ENCODE measurements around the gene HBS1L. TPM values are rescaled to one million over a fixed set of nuclear protein-coding genes. Genes with fewer than 3 reads are reported as not detected.

Gene HBS1L
- total RNA-seq, 2 experiments from 2014 or later, result 82.9 to 93.1 TPM

DNA sequence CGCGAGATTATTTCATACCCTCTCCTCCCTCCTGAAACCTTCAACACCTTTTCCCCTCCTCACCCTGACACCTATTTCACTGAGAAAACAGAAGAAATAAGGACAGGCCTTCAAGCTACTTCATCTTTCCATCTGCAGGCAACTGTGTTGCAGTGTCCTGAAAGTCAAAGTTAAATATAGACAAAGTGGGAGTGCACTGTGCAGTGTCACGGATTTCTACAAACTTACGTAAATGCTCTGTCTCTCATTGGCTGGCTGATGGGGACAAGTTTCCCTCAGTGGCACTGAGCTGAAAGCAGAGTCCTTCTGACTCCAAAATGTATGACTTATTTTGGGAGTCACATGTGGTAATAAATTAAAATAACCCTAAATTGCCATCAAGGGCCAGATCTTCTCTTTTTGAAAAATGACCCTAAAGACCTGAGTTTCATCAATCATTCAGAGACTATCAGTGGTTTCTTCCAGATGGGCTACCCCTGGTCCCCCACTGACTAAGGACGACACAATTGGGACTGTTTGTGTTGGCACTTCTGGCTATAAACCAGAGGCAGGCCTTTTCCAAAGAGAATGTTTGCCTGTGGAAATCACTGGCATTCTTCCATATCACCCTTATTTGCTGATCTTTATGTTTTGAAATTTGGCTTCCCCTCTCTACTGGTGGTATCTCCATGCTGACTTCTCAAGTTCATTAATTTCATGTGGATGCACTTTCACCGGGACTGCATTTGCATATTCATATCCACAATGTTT lies 126.3 kb downstream of the HBS1L start:
- intact Hi-C loops (cut with micrococcal nuclease; ENCODE audit: unreplicated experiment), result no loop called here
- Histone ChIP-seq H2AFZ (ENCODE audit: low read length) (no peak overlapping the region), H3K79me2 (ENCODE audit: insufficient read depth, low read depth, low read length) (no peaks in the 10 kb centered on the region), H3K4me1 (ENCODE audit: insufficient read depth, low read length, poor library complexity, severe bottlenecking) (no peaks in the 10 kb centered on the region), H3K27ac (ENCODE audit: low read depth, low read length, poor library complexity, severe bottlenecking) (no peak overlapping the region), H3K9me3 (ENCODE audit: low read length) (no peaks in the 10 kb centered on the region), H3K9me2 (ENCODE audit: insufficient read depth, low read length) (no peaks in the 10 kb centered on the region), H3K4me2 (ENCODE audit: low read length) (no peak overlapping the region), H4K20me1 (ENCODE audit: insufficient read depth, low read length) (no peaks in the 10 kb centered on the region), H3K4me3 (ENCODE audit: low read depth, low read length, poor library complexity, severe bottlenecking) (no peak overlapping the region), H3K36me3 (ENCODE audit: insufficient read depth, low read length) (no peaks in the 10 kb centered on the region)
- TF ChIP-seq, protein P1, sequence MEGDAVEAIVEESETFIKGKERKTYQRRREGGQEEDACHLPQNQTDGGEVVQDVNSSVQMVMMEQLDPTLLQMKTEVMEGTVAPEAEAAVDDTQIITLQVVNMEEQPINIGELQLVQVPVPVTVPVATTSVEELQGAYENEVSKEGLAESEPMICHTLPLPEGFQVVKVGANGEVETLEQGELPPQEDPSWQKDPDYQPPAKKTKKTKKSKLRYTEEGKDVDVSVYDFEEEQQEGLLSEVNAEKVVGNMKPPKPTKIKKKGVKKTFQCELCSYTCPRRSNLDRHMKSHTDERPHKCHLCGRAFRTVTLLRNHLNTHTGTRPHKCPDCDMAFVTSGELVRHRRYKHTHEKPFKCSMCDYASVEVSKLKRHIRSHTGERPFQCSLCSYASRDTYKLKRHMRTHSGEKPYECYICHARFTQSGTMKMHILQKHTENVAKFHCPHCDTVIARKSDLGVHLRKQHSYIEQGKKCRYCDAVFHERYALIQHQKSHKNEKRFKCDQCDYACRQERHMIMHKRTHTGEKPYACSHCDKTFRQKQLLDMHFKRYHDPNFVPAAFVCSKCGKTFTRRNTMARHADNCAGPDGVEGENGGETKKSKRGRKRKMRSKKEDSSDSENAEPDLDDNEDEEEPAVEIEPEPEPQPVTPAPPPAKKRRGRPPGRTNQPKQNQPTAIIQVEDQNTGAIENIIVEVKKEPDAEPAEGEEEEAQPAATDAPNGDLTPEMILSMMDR (conservative IDR thresholded peaks at IDR 0.05; ENCODE audit: low read length), result no peak
- TF ChIP-seq EZH2phosphoT487 (IDR thresholded peaks at IDR 0.05; ENCODE audit: borderline replicate concordance, low read depth, low read length), result no peak
- no peak for DNase-seq (ENCODE audit: low spot score)
- ChIA-PET CTCF (ENCODE audit: unreplicated experiment) (interaction anchor here (0.5 kb wide), 1 partner anchor 760 kb away, joined by 3 read pairs; no protein-coding TSS in a partner anchor), POLR2A (interaction anchor here (1.0 to 2.2 kb wide), 4 partner anchors 10 to 76 kb away, joined by 3 to 4 read pairs (median 4); no protein-coding TSS in a partner anchor)
- no TSS peak for BruUV-seq (replicated peaks)

GRCh38 chr6:134925800-134926199 lies 128.8 kb downstream of the HBS1L start:
- no peaks in the 10 kb centered on the region for H4K20me1 ChIP-seq (ENCODE audit: insufficient read depth, low read length)
- no peaks in the 10 kb centered on the region for H3K9me3 ChIP-seq (ENCODE audit: low read length)
- ChIA-PET CTCF (ENCODE audit: unreplicated experiment) (no interaction called here), POLR2A (interaction anchor here (0.6 kb wide), 2 partner anchors 271 to 1871 kb away, joined by 3 read pairs; no protein-coding TSS in a partner anchor)
- no peak overlapping the region for H2AFZ ChIP-seq (ENCODE audit: low read length)
- H3K4me2 ChIP-seq (ENCODE audit: low read length), result no peak overlapping the region
- no peak overlapping the region for H3K27ac ChIP-seq (ENCODE audit: low read depth, low read length, poor library complexity, severe bottlenecking)
- no peaks in the 10 kb centered on the region for H3K79me2 ChIP-seq (ENCODE audit: insufficient read depth, low read depth, low read length)
- no peak overlapping the region for H3K4me3 ChIP-seq (ENCODE audit: low read depth, low read length, poor library complexity, severe bottlenecking)
- H3K9me2 ChIP-seq (ENCODE audit: insufficient read depth, low read length), result no peaks in the 10 kb centered on the region
- no peaks in the 10 kb centered on the region for H3K36me3 ChIP-seq (ENCODE audit: insufficient read depth, low read length)
- H3K4me1 ChIP-seq (ENCODE audit: insufficient read depth, low read length, poor library complexity, severe bottlenecking), result no peaks in the 10 kb centered on the region
- no TSS peak for BruUV-seq (replicated peaks)
- no peak for DNase-seq (ENCODE audit: low spot score)
- intact Hi-C loops (cut with micrococcal nuclease; ENCODE audit: unreplicated experiment), result no loop called here
- TF ChIP-seq, protein P1 (conservative IDR thresholded peaks at IDR 0.05; ENCODE audit: low read length), result no peak
- TF ChIP-seq EZH2phosphoT487 (IDR thresholded peaks at IDR 0.05; ENCODE audit: borderline replicate concordance, low read depth, low read length), result no peak

DNA sequence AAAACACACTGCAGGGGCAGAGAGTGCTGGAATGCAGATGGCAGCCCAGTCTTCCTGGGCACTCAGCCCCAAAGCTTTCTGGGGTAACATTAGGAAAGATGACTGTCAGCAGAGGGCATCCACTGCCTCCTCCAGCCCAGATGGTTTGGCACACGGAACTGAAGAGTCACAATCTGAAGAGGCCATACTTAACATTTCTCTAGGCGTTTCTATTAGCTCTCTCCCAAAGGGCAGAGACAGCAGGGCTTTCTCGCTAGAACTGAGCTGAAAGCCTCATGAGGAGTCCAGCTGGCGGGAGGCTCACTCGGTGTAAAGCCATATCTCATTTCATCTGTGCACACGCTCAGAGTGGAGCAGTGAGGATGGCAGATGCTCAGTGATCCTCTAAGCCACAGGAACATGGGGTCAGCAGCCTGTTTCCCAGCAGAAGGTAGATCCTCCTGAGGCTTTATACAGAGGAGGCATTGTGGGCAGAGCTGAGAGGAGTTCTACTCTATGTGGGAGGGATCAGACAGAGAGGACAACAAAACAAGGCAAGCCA lies 132.8 kb downstream of the HBS1L start:
- no peaks in the 10 kb centered on the region for H3K79me2 ChIP-seq (ENCODE audit: insufficient read depth, low read depth, low read length)
- no peaks in the 10 kb centered on the region for H4K20me1 ChIP-seq (ENCODE audit: insufficient read depth, low read length)
- no peak overlapping the region for H3K4me3 ChIP-seq (ENCODE audit: low read depth, low read length, poor library complexity, severe bottlenecking)
- TF ChIP-seq, protein P1 (conservative IDR thresholded peaks at IDR 0.05; ENCODE audit: low read length), result no peak
- no peak for TF ChIP-seq EZH2phosphoT487 (IDR thresholded peaks at IDR 0.05; ENCODE audit: borderline replicate concordance, low read depth, low read length)
- no peak overlapping the region for H3K4me2 ChIP-seq (ENCODE audit: low read length)
- H3K4me1 ChIP-seq (ENCODE audit: insufficient read depth, low read length, poor library complexity, severe bottlenecking), result no peaks in the 10 kb centered on the region
- intact Hi-C loops (cut with micrococcal nuclease; ENCODE audit: unreplicated experiment), result no loop called here
- ChIA-PET CTCF (ENCODE audit: unreplicated experiment) (no interaction called here), POLR2A (interaction anchor here (0.6 kb wide), 1 partner anchor 198 kb away, joined by 4 read pairs; no protein-coding TSS in a partner anchor)
- H3K27ac ChIP-seq (ENCODE audit: low read depth, low read length, poor library complexity, severe bottlenecking), result no peak overlapping the region
- H3K9me3 ChIP-seq (ENCODE audit: low read length), result no peaks in the 10 kb centered on the region
- H2AFZ ChIP-seq (ENCODE audit: low read length), result no peak overlapping the region
- BruUV-seq (replicated peaks), result no TSS peak
- no peaks in the 10 kb centered on the region for H3K36me3 ChIP-seq (ENCODE audit: insufficient read depth, low read length)
- no peak for DNase-seq (ENCODE audit: low spot score)
- H3K9me2 ChIP-seq (ENCODE audit: insufficient read depth, low read length), result no peaks in the 10 kb centered on the region
